IMR-90 (cell line): ENCODE results near the gene TREM1. TPM values are rescaled to one million over a fixed set of nuclear protein-coding genes. Genes with fewer than 3 reads are reported as not detected.

ENCODE experiments used
- ATAC-seq: fragments of 200-7000 bp; cut with Tn5 transposase; 2 replicates; pipeline ENCODE4 v1.9.1; 2020; ENCODE audit warnings: low read depth, mild to moderate bottlenecking, moderate library complexity
- BruUV-seq: library from RNA; stranded (reverse); fragments of 400-500 nt; replicated peaks from 2 replicates; lab custom pipeline; 2021; lab: Mats Ljungman, UMichigan
- CTCF ChIA-PET: fragments of 300-600 bp; formaldehyde crosslinking; extraction: SDS; loops from one replicate; lab custom pipeline; 2021; ENCODE audit warnings: antibody characterized with exemption; lab: Yijun Ruan, JAX
- POLR2A ChIA-PET: fragments of 300-600 bp; sonication (Branson Sonifier 250); formaldehyde crosslinking; loops from one replicate; lab custom pipeline; 2022; ENCODE audit warnings: antibody characterized with exemption; ENCODE audit not compliant: unreplicated experiment; lab: Charles Lee
- DNase-seq: peaks from one replicate; pipeline ENCODE4 v3.0.0; 2013
- H2AFZ ChIP-seq: replicated peaks from 2 replicates; pipeline ENCODE3; 2013; ENCODE audit warnings: low read length, mild to moderate bottlenecking; ENCODE audit not compliant: poor library complexity
- H2AK5ac ChIP-seq: 2 replicates; pipeline ENCODE4 v1.6.1; 2013; ENCODE audit warnings: low read depth, low read length, inconsistent platforms
- H2AK9ac ChIP-seq: replicated peaks from 2 replicates; pipeline ENCODE3; 2013; ENCODE audit warnings: mild to moderate bottlenecking, low read depth, low read length, moderate library complexity; ENCODE audit not compliant: poor library complexity
- H2BK120ac ChIP-seq: 2 replicates; pipeline ENCODE4 v1.6.1; 2013; ENCODE audit warnings: low read depth, low read length, inconsistent platforms
- H2BK15ac ChIP-seq: 3 replicates; pipeline ENCODE4 v1.6.1; 2013; ENCODE audit warnings: low read depth, low read length, inconsistent platforms
- H2BK20ac ChIP-seq: 2 replicates; pipeline ENCODE4 v1.6.1; 2013; ENCODE audit warnings: low read depth, mild to moderate bottlenecking, inconsistent platforms, low read length, moderate library complexity
- H2BK5ac ChIP-seq: 2 replicates; pipeline ENCODE4 v1.6.1; 2013; ENCODE audit warnings: mild to moderate bottlenecking, low read depth, low read length, inconsistent platforms; ENCODE audit not compliant: poor library complexity, severe bottlenecking
- H3K14ac ChIP-seq: replicated peaks from 2 replicates; pipeline ENCODE4 v1.6.1; 2013; ENCODE audit warnings: low read depth, low read length, inconsistent platforms
- H3K18ac ChIP-seq: 2 replicates; pipeline ENCODE4 v1.6.1; 2013; ENCODE audit warnings: low read depth, low read length, control low read depth
- H3K23ac ChIP-seq: 2 replicates; pipeline ENCODE4 v1.6.1; 2013; ENCODE audit warnings: low read depth, low read length, inconsistent platforms
- H3K27ac ChIP-seq: 2 replicates; pipeline ENCODE4 v1.5.1; 2013; ENCODE audit warnings: mild to moderate bottlenecking, control low read depth, low read length; ENCODE audit not compliant: insufficient read depth
- H3K27me3 ChIP-seq: 2 replicates; pipeline ENCODE4 v1.6.1; 2013; ENCODE audit warnings: low read length; ENCODE audit not compliant: control insufficient read depth, insufficient read depth
- H3K36me3 ChIP-seq: 2 replicates; pipeline ENCODE4 v1.6.1; 2013; ENCODE audit warnings: low read length, mixed read lengths; ENCODE audit not compliant: control insufficient read depth, insufficient read depth
- H3K4ac ChIP-seq: 2 replicates; pipeline ENCODE4 v1.6.1; 2013; ENCODE audit warnings: low read depth, low read length, inconsistent platforms
- H3K4me1 ChIP-seq: 2 replicates; pipeline ENCODE4 v1.6.1; 2013; ENCODE audit warnings: low read length, mixed read lengths; ENCODE audit not compliant: control insufficient read depth, insufficient read depth
- H3K4me2 ChIP-seq: 2 replicates; pipeline ENCODE4 v1.6.1; 2013; ENCODE audit warnings: low read depth, mild to moderate bottlenecking, control low read depth, low read length, moderate library complexity
- H3K4me3 ChIP-seq: 2 replicates; pipeline ENCODE4 v1.5.1; 2013; ENCODE audit warnings: low read depth, mild to moderate bottlenecking, control low read depth, low read length, moderate library complexity; ENCODE audit not compliant: insufficient read depth
- H3K56ac ChIP-seq: 2 replicates; pipeline ENCODE4 v1.6.1; 2013; ENCODE audit warnings: low read length, inconsistent platforms; ENCODE audit not compliant: insufficient read depth; ENCODE audit errors: extremely low read depth
- H3K79me1 ChIP-seq, 2 experiments: 2 replicates each; pipeline ENCODE4 v1.6.1; 2013; ENCODE audit warnings: low read length in 2 of 2, inconsistent platforms in 1 of 2, low read depth in 1 of 2
- H3K9ac ChIP-seq: 2 replicates; pipeline ENCODE4 v1.6.1; 2013; ENCODE audit warnings: low read depth, low read length, control low read depth
- H3K9me1 ChIP-seq: 2 replicates; pipeline ENCODE4 v1.6.1; 2013; ENCODE audit warnings: low read length, inconsistent platforms; ENCODE audit not compliant: insufficient read depth
- H3K9me3 ChIP-seq: 2 replicates; pipeline ENCODE4 v1.6.1; 2013; ENCODE audit warnings: low read length; ENCODE audit not compliant: control insufficient read depth, insufficient read depth
- H4K20me1 ChIP-seq: 2 replicates; pipeline ENCODE4 v1.6.1; 2013; ENCODE audit warnings: low read length, inconsistent platforms; ENCODE audit not compliant: insufficient read depth
- H4K5ac ChIP-seq: 2 replicates; pipeline ENCODE4 v1.6.1; 2013; ENCODE audit warnings: mild to moderate bottlenecking, low read depth, low read length, control low read depth
- H4K8ac ChIP-seq, 2 experiments: 2 replicates each; pipeline ENCODE4 v1.6.1; 2013; ENCODE audit warnings: low read depth in 2 of 2, low read length in 2 of 2, control low read depth in 1 of 2, inconsistent platforms in 1 of 2
- H4K91ac ChIP-seq: 2 replicates; pipeline ENCODE4 v1.6.1; 2013; ENCODE audit warnings: low read depth, low read length, inconsistent platforms; ENCODE audit not compliant: insufficient read depth
- CEBPB ChIP-seq: IDR thresholded peaks from 2 replicates; pipeline ENCODE4 v1.6.1; 2012; ENCODE audit warnings: low read depth, low read length, improper control_type of control experiment
- RFX5 ChIP-seq: IDR thresholded peaks from 2 replicates; pipeline ENCODE4 v1.8.0; 2012; ENCODE audit warnings: low read depth, mild to moderate bottlenecking, low read length, moderate library complexity
- SMC3 ChIP-seq: fragments of 150-350 bp; IDR thresholded peaks from 2 replicates; pipeline ENCODE4 v1.6.1; 2016; ENCODE audit warnings: low read depth, mild to moderate bottlenecking, antibody characterized with exemption, low read length, moderate library complexity
- WGBS, 2 experiments: methylation state at CpG; one replicate each; pipeline versions ENCODE4 v1.1.5 to v1.1.7; 2013; ENCODE audit warnings: missing lambda C conversion rate in 2 of 2; ENCODE audit not compliant: insufficient read length in 1 of 2; ENCODE audit errors: extremely low coverage in 2 of 2; 5-methylcytosine and 5-hydroxymethylcytosine counted together
- dilution Hi-C: fragments of 300-500 bp; cut with HindIII; formaldehyde crosslinking; loops from one replicate; pipeline ENCODE4 v1.14.3; 2018; ENCODE audit warnings: low sequenced_read_pairs; ENCODE audit not compliant: unreplicated experiment
- in situ Hi-C: fragments of 300-500 bp; cut with MboI; formaldehyde crosslinking; loops from 3 replicates; pipeline ENCODE4 v1.14.3; 2019; ENCODE audit warnings: low sequenced_read_pairs, inconsistent platforms, mixed read lengths
- intact Hi-C: fragments of 100-400 bp; cut with micrococcal nuclease; formaldehyde crosslinking; loops from 2 replicates; pipeline ENCODE4 v1.10.0; 2022
- polyA plus RNA-seq, 3 experiments: library from polyadenylated mRNA; depleted of rRNA; stranded (reverse); fragments of >200 nt; gene quantifications; 2 replicates each; pipeline ENCODE4 v1.2.3, GENCODE V29; 2012; ENCODE audit warnings: low replicate concordance in 1 of 3
- total RNA-seq: library from RNA; depleted of rRNA; stranded (reverse); fragments of >200 nt; gene quantifications from 2 replicates; pipeline ENCODE4 v1.2.3, GENCODE V29; 2012
- TF ChIP-seq, protein P1 (sequence below): fragments of 150-350 bp; IDR thresholded peaks from 2 replicates; pipeline ENCODE4 v1.6.1; 2016; ENCODE audit warnings: low read depth, mild to moderate bottlenecking, low read length, moderate library complexity, borderline replicate concordance

The TREM1 gene
- total and polyA plus RNA-seq, 2 of the 4 experiments (the other 2 are of a cell fraction): not detected

GRCh38 chr6:41327177-41327576, 40.7 kb upstream of the TREM1 start:
- H3K4ac ChIP-seq: no peak overlapping the region
- no peaks in the 10 kb centered on the region for H4K20me1 ChIP-seq
- in situ Hi-C loops (no loop called here), intact Hi-C loops (no loop called here), dilution Hi-C loops (no loop called here)
- BruUV-seq: no TSS peak
- DNase-seq (no peak), ATAC-seq (no peak)
- H3K14ac ChIP-seq: no peak overlapping the region
- no peak overlapping the region for H4K5ac ChIP-seq
- no peak overlapping the region for H3K4me3 ChIP-seq
- no peak overlapping the region for H2BK20ac ChIP-seq
- POLR2A ChIA-PET: no interaction called here
- H3K4me2 ChIP-seq: no peak overlapping the region
- no peaks in the 10 kb centered on the region for H3K36me3 ChIP-seq
- no peaks in the 10 kb centered on the region for H3K9me1 ChIP-seq
- no peak overlapping the region for H2AFZ ChIP-seq
- H2BK5ac ChIP-seq: no peak overlapping the region
- H3K23ac ChIP-seq: no peak overlapping the region
- H3K27ac ChIP-seq: no peak overlapping the region
- no CpG with 5 or more reads among the region's 2 CpGs for WGBS, 2 experiments
- H2AK9ac ChIP-seq: no peak overlapping the region
- no peak overlapping the region for H2BK15ac ChIP-seq
- H3K27me3 ChIP-seq: peaks cover 41% of the 10 kb centered on the region
- no peak overlapping the region for H3K56ac ChIP-seq
- H4K8ac ChIP-seq: no peak overlapping the region
- no peaks in the 10 kb centered on the region for H3K9me3 ChIP-seq
- H3K18ac ChIP-seq: no peak overlapping the region
- TF ChIP-seq RFX5: no peak
- TF ChIP-seq CEBPB: no peak
- TF ChIP-seq, protein P1, sequence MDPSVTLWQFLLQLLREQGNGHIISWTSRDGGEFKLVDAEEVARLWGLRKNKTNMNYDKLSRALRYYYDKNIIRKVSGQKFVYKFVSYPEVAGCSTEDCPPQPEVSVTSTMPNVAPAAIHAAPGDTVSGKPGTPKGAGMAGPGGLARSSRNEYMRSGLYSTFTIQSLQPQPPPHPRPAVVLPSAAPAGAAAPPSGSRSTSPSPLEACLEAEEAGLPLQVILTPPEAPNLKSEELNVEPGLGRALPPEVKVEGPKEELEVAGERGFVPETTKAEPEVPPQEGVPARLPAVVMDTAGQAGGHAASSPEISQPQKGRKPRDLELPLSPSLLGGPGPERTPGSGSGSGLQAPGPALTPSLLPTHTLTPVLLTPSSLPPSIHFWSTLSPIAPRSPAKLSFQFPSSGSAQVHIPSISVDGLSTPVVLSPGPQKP: no peak
- TF ChIP-seq SMC3: no peak
- no peak overlapping the region for H3K9ac ChIP-seq
- H3K4me1 ChIP-seq: no peaks in the 10 kb centered on the region
- no peak overlapping the region for H2AK5ac ChIP-seq
- H2BK120ac ChIP-seq: no peak overlapping the region
- H3K79me1 ChIP-seq: no peaks in the 10 kb centered on the region
- CTCF ChIA-PET: no interaction called here
- H4K91ac ChIP-seq: no peak overlapping the region
